Uterus (tissue), 4 donors: ENCODE data around the gene MANF. TPM values are rescaled to one million over a fixed set of nuclear protein-coding genes. Genes with fewer than 3 reads are reported as not detected.
A peak's percentile ranks its signal among the peaks of the same experiment; 100 is the strongest.
"Not testable (repeated sequence)": the region's sequence is repeated elsewhere in the genome, so short reads cannot be mapped to it uniquely, and the experiment has no call there.

Source experiments
- DNase-seq, 2 donors: peaks; one replicate each; pipeline ENCODE4 v3.0.0-alpha.2; 2019 to 2020
- H3K27ac ChIP-seq, 2 donors: fragments of 200-600 bp; sonication (generic); 1 replicate in 1 of 2; 2 replicates in 1 of 2; pipeline ENCODE4 v1.5.1; 2016 to 2018
- H3K27me3 ChIP-seq, 2 donors: fragments of 200-600 bp; sonication (generic); one replicate each; pipeline ENCODE4 v1.5.1; 2018 to 2019; ENCODE audit warnings: control low read depth in 1 of 2
- H3K36me3 ChIP-seq, 2 donors: fragments of 200-600 bp; sonication (generic); one replicate each; pipeline ENCODE4 v1.5.1; 2019; ENCODE audit warnings: control low read depth in 1 of 2
- H3K4me1 ChIP-seq, 2 donors: fragments of 200-600 bp; sonication (generic); one replicate each; pipeline ENCODE4 v1.5.1; 2018 to 2019; ENCODE audit warnings: control low read depth in 1 of 2
- H3K4me3 ChIP-seq, 2 donors: fragments of 200-600 bp; sonication (generic); 1 replicate in 1 of 2; 2 replicates in 1 of 2; pipeline ENCODE4 v1.5.1; 2018 to 2019; ENCODE audit warnings: mild to moderate bottlenecking in 1 of 2
- H3K9me3 ChIP-seq, 2 donors: fragments of 200-600 bp; sonication (generic); one replicate each; pipeline ENCODE4 v1.5.1; 2019; ENCODE audit warnings: control low read depth in 1 of 2
- CTCF ChIP-seq, 4 experiments: fragments of 200-600 bp in 2 of 4; fragments of 450-650 bp in 2 of 4; sonication (generic) in 2 of 4; IDR thresholded peaks; one replicate each; pipeline ENCODE4 v1.5.1; 2016 to 2019; ENCODE audit warnings: antibody characterized with exemption in 4 of 4, mild to moderate bottlenecking in 2 of 4, moderate library complexity in 1 of 4
- POLR2A ChIP-seq, 2 donors: fragments of 450-650 bp; IDR thresholded peaks; one replicate each; pipeline ENCODE4 v1.6.1; 2016; ENCODE audit warnings: antibody characterized with exemption in 2 of 2, mild to moderate bottlenecking in 1 of 2, moderate library complexity in 1 of 2
- intact Hi-C: fragments of 100-400 bp; cut with DNase I; formaldehyde crosslinking; loops from one replicate; pipeline ENCODE4 v1.15.1; 2023; ENCODE audit warnings: low total_unique reads
- total RNA-seq, 4 donors: library from RNA; depleted of rRNA in 3 of 4; stranded (reverse); fragments of >200 nt in 3 of 4; gene quantifications; one replicate each; pipeline versions ENCODE4 v1.1.0 to v1.2.4, GENCODE V29; 2014 to 2023
- donor health status: DM: yes; HTN: yes; CAD: no.

The MANF gene
- total RNA-seq, 4 donors from 2014 or later, result 14.7 to 60.6 (median 28.8) TPM

DNA sequence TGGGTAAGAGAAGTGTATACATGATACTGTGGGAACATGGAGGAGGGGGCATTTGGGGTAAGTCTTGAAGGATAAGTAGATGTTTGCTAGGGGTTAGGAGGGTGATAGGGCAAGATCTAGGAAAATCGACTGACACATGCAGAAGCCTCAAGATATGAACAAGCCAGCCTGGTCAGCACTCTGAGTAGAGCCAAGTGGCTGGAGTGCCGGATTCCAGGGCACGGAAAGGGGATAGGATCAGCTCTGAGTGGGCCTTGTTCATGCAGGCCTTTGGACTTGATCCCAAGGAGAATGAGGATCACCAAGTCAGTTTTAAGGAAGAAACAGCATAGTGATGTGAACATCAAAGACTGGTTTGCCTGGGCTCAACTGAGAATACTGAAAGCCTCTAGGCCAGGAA is 24.3 kb upstream of the MANF start:
- H3K4me1 ChIP-seq, result no peaks in the 10 kb centered on the region
- no peaks in the 10 kb centered on the region for H3K36me3 ChIP-seq
- no peak for TF ChIP-seq POLR2A (IDR thresholded peaks at IDR 0.05)
- no peak for TF ChIP-seq CTCF (IDR thresholded peaks at IDR 0.05)
- no peaks in the 10 kb centered on the region for H3K9me3 ChIP-seq
- H3K27ac ChIP-seq, result no peak overlapping the region
- DNase-seq, result no peak
- no peak overlapping the region for H3K4me3 ChIP-seq
- intact Hi-C loops, result no loop called here
- H3K27me3 ChIP-seq, result no peaks in the 10 kb centered on the region

DNA sequence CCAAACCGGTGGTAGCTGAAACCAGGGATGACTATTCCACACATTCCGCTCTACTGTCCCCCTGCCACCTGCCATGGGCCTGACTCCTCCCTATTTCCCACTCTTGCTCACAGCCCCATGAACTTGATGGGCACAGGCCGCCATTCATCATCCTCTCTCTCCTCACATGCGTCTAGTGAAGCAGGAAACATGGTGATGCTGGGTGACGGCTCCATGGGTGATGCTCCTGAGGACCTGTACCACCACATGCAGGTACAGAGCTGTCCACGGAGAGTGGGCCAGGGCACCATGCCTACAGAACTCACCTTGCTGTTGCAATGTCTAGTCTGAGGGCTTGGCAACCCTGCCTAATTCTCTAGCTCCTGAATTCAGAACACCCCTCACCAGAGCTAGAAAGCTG is 23.3 kb upstream of the MANF start:
- H3K4me3 ChIP-seq, result no peak overlapping the region
- intact Hi-C loops, result no loop called here
- no peaks in the 10 kb centered on the region for H3K9me3 ChIP-seq
- no peak overlapping the region for H3K27ac ChIP-seq
- TF ChIP-seq CTCF (IDR thresholded peaks at IDR 0.05) (no peak), POLR2A (IDR thresholded peaks at IDR 0.05) (no peak)
- H3K4me1 ChIP-seq, result no peaks in the 10 kb centered on the region
- no peaks in the 10 kb centered on the region for H3K36me3 ChIP-seq
- H3K27me3 ChIP-seq, result no peaks in the 10 kb centered on the region
- DNase-seq, result no peak

DNA sequence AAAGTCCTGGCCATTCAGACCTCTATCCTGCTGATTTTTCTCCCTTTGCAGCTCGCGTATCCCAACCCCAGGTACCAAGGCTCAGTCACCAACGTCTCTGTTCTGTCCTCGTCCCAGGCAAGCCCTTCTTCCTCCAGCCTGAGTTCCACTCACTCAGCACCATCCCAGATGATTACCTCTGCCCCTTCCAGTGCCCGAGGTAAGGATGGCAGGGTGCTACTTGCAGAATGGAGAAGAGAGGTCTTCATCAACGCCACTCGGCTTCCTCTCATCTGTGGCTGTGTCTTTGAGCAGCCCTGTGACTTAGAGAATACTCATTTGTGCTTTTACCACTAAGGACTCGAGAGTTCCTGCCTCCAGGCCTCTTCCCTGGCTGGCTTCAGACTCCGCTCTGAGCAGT is 22.6 kb upstream of the MANF start:
- H3K9me3 ChIP-seq, result no peaks in the 10 kb centered on the region
- DNase-seq, result no peak
- no peak for TF ChIP-seq POLR2A (IDR thresholded peaks at IDR 0.05)
- no peak for TF ChIP-seq CTCF (IDR thresholded peaks at IDR 0.05)
- no peaks in the 10 kb centered on the region for H3K27me3 ChIP-seq
- H3K36me3 ChIP-seq, result no peaks in the 10 kb centered on the region
- no peak overlapping the region for H3K27ac ChIP-seq
- no peak overlapping the region for H3K4me3 ChIP-seq
- H3K4me1 ChIP-seq, result no peaks in the 10 kb centered on the region
- intact Hi-C loops, result no loop called here

GRCh38 chr3:51368276-51368675 is 16.8 kb upstream of the MANF start:
- H3K27me3 ChIP-seq, H3K9me3 ChIP-seq, H3K4me1 ChIP-seq, DNase-seq, H3K36me3 ChIP-seq, H3K4me3 ChIP-seq, intact Hi-C loops, H3K27ac ChIP-seq: not testable (repeated sequence)

DNA sequence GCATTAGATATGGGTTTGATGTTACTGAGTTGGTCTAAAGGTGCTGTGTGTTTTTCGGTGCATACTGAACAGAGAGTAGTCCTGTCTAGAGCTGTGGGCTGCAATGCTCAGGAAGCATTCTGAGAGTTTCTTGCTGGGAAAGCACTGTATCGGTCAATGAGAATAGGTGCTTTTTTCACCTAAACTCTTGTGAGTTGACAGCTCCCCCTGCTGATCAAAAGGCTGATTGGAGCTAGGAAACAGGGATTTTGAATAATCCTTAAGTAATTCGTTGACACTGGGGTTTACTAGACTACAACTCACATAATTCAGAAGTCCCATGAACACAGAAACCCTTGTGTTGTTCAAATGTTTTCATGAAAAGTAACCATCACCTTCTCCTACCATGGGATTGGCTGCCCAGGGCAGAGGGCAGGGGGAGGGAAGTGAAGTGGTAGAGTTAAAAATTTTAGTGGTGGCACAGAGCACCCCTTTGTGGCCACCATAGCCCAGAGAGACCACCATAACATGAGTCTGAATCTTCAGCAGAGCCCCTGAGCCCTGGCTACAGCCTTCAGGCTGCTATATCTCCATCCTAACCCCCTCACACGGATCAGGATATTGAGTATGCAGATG is 13.0 kb upstream of the MANF start:
- Histone ChIP-seq H3K4me3 (no peak overlapping the region), H3K36me3 (no peaks in the 10 kb centered on the region), H3K4me1 (no peaks in the 10 kb centered on the region), H3K27ac (no peak overlapping the region), H3K27me3 (no peaks in the 10 kb centered on the region), H3K9me3 (no peaks in the 10 kb centered on the region)
- intact Hi-C loops, result no loop called here
- no peak for DNase-seq
- TF ChIP-seq POLR2A (IDR thresholded peaks at IDR 0.05), result no peak
- peak; percentile 34 to 62 (median 50) for TF ChIP-seq CTCF (IDR thresholded peaks at IDR 0.05)
